Glutamatergic neuron (in vitro differentiated cells): ENCODE data around the gene CDV3. TPM values are rescaled to one million over a fixed set of nuclear protein-coding genes. Genes with fewer than 3 reads are reported as not detected.
"Not testable (repeated sequence)": the region's sequence is repeated elsewhere in the genome, so short reads cannot be mapped to it uniquely, and the experiment has no call there.

ENCODE experiments used
- DNase-seq: peaks from one replicate; pipeline ENCODE4 v3.0.0; 2022
- H3K27ac Mint-ChIP-seq: one replicate; pipeline ENCODE4 v1.8.0; 2020; ENCODE audit warnings: mild to moderate bottlenecking, mixed read lengths, inconsistent platforms; ENCODE audit not compliant: unreplicated experiment
- H3K27me3 Mint-ChIP-seq: one replicate; pipeline ENCODE4 v1.8.0; 2020; ENCODE audit warnings: mild to moderate bottlenecking, moderate library complexity, mixed read lengths, inconsistent platforms; ENCODE audit not compliant: unreplicated experiment
- H3K36me3 Mint-ChIP-seq: one replicate; pipeline ENCODE4 v1.8.0; 2020; ENCODE audit warnings: mild to moderate bottlenecking, mixed read lengths, inconsistent platforms; ENCODE audit not compliant: unreplicated experiment
- H3K4me1 Mint-ChIP-seq: one replicate; pipeline ENCODE4 v1.8.0; 2020; ENCODE audit warnings: mild to moderate bottlenecking, low read depth, mixed read lengths, inconsistent platforms; ENCODE audit not compliant: unreplicated experiment
- H3K4me3 Mint-ChIP-seq: one replicate; pipeline ENCODE4 v1.8.0; 2020; ENCODE audit warnings: mild to moderate bottlenecking, mixed read lengths, inconsistent platforms; ENCODE audit not compliant: unreplicated experiment
- H3K9me3 Mint-ChIP-seq: one replicate; pipeline ENCODE4 v1.8.0; 2020; ENCODE audit warnings: mild to moderate bottlenecking, moderate library complexity, mixed read lengths, inconsistent platforms; ENCODE audit not compliant: unreplicated experiment
- total RNA-seq: library from RNA; stranded (reverse); fragmentation: NEBNext Ultra II Directional; extraction: Animal tissue kit (Norgen Biotek cat#: 25700); gene quantifications from one replicate; pipeline ENCODE4 v1.2.1, GENCODE V29; 2021; ENCODE audit not compliant: unreplicated experiment
- TF ChIP-seq, protein P1 (sequence below): fragments of 200-600 bp; sonication (generic); IDR thresholded peaks from one replicate; pipeline ENCODE4 v1.5.0; 2021; ENCODE audit not compliant: partially characterized antibody, unreplicated experiment

Gene CDV3
- total RNA-seq, 1 donor from 2014 or later, result 91.2 TPM

DNA sequence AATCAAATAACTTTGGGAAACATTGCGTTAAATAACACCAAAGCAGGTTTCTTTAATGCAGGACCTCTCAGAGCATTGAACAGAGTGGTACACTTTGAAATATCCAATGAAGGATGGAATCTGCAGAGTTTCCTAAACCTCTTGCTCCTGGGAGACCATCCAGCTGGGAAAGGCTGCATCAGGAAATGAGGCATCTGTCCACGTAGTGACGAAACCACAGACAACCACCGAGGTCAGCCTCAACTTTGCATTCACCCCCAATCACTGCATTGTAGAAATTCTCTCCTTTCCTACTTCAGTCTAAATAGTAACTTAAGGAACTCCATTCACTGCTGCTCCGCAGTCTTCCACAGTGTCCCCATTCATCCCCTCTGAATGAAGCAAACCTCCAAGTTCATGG is 41.5 kb upstream of the CDV3 start:
- Mint-ChIP-seq H3K27me3 (no peaks in the 10 kb centered on the region), H3K4me1 (no peaks in the 10 kb centered on the region), H3K9me3 (peaks cover 5% of the 10 kb centered on the region), H3K4me3 (no peak overlapping the region), H3K27ac (no peak overlapping the region), H3K36me3 (peaks cover 11% of the 10 kb centered on the region)
- TF ChIP-seq, protein P1, sequence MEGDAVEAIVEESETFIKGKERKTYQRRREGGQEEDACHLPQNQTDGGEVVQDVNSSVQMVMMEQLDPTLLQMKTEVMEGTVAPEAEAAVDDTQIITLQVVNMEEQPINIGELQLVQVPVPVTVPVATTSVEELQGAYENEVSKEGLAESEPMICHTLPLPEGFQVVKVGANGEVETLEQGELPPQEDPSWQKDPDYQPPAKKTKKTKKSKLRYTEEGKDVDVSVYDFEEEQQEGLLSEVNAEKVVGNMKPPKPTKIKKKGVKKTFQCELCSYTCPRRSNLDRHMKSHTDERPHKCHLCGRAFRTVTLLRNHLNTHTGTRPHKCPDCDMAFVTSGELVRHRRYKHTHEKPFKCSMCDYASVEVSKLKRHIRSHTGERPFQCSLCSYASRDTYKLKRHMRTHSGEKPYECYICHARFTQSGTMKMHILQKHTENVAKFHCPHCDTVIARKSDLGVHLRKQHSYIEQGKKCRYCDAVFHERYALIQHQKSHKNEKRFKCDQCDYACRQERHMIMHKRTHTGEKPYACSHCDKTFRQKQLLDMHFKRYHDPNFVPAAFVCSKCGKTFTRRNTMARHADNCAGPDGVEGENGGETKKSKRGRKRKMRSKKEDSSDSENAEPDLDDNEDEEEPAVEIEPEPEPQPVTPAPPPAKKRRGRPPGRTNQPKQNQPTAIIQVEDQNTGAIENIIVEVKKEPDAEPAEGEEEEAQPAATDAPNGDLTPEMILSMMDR, result no peak
- DNase-seq, result no peak

DNA sequence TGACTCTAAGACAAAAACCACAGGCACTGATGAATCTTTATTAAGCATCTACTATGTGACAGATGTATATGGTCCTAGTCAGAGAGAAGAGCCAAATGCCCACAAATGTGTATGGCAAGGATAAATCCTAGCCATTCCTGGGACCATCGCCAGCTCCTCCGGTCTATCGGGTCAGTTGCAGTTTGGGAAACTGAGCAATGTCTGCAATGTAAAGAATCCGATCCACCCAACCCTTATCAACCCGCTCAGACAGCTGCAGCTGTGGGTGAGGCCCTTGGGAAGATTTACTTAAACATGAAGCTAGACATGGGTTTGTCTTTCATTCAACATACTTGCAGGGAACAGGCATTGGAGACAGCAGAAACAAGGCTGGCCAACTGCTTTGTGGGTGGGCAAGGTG is 40.5 kb upstream of the CDV3 start:
- TF ChIP-seq, protein P1, result no peak

DNA sequence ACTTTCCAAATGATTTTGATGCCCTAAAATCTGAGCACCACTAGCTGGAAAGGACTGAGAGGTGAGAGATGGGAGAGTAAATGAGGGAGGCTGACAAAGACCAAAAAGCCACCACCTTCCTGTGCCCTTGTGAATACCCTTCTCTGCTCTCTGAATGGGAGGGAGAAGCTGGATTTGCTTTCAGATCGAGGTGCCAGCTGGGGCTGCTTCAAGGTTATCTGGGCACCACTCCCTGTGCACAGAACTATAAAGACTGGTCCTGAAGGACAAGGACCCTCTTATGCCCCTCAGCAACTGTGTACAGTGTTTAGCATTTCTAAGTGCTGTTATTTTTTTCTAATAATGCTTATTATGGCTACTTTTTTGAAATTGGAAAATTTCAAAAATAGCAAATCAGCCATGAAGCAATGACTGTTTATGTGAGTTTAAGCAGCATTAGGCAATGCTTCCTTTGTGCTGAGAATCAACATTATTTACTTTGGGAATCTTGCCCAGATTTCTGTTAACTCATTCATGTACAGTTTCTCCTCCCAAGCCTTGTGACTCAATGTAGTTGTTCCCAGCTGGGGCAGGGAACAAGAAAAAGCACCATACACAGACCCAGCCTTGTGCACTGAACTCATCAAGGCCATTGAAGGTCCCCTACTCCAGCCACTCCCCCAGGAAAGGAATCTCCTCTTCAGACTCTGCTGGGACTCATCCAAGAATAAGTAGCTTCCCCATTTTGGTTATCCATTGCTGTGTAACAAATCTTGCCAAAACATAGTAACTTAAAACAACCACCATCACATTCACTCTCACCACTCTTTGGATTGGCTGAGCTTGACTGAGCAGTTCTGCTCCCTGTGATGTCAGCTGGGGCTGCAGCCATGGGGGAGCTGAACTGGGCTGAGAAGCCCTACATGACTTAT is 37.3 kb upstream of the CDV3 start:
- Mint-ChIP-seq H3K4me3 (no peak overlapping the region), H3K4me1 (no peaks in the 10 kb centered on the region), H3K27ac (no peak overlapping the region), H3K36me3 (no peaks in the 10 kb centered on the region), H3K9me3 (peaks cover 5% of the 10 kb centered on the region), H3K27me3 (peaks cover 3% of the 10 kb centered on the region)
- no peak for DNase-seq
- TF ChIP-seq, protein P1, result no peak

More for the DNA sequence above, 40.5 kb upstream of the CDV3 start:
- Mint-ChIP-seq H3K9me3 (peaks cover 5% of the 10 kb centered on the region), H3K27me3 (no peaks in the 10 kb centered on the region), H3K4me3 (no peak overlapping the region), H3K4me1 (no peaks in the 10 kb centered on the region), H3K36me3 (peaks cover 11% of the 10 kb centered on the region), H3K27ac (no peak overlapping the region)
- DNase-seq, result no peak

DNA sequence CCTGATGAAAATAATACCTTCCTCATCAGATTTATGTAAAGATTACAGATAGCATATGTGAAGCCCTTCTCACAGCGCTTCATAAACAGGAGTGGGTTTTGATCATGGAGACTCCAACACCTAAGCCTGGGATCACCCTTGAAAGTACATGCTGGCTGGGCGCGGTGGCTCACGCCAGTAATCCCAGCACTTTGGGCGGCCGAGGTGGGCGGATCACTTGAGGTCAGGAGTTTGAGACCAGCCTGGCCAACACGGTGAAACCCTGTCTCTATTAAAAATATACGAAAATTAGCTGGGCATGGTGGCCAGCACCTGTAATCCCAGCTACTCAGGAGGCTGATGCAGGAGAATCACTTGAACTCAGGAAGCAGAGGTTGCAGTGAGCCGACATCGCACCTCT is 36.4 kb upstream of the CDV3 start:
- not testable (repeated sequence) for H3K27me3 Mint-ChIP-seq, H3K4me3 Mint-ChIP-seq, H3K4me1 Mint-ChIP-seq, H3K27ac Mint-ChIP-seq, H3K9me3 Mint-ChIP-seq, DNase-seq, H3K36me3 Mint-ChIP-seq

DNA sequence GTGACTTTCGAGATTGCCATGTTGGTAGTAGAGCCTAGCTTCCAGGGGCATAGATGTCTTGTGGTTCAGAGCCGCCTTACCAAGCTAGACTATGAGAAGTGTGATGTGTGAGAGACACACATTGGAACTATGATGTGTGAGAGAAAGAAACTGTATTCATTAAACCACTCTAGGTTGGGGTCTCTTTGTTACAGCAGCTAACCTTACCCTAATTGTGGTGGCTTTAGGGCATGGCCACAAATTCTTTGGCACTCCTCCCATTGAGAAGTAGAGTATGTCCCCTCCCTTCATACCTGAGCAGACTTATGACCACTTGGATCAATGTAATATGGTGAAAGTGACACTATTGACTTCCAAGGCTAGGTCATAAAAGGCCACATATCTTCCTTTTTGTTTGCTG is 35.3 kb upstream of the CDV3 start:
- Mint-ChIP-seq H3K9me3 (peaks cover 5% of the 10 kb centered on the region), H3K36me3 (no peaks in the 10 kb centered on the region), H3K4me3 (no peak overlapping the region), H3K27me3 (peaks cover 3% of the 10 kb centered on the region), H3K4me1 (no peaks in the 10 kb centered on the region), H3K27ac (no peak overlapping the region)
- DNase-seq, result no peak
- TF ChIP-seq, protein P1, result no peak
